GM18502 (cell line): Measurements from ENCODE around the gene KIF26A.

Experiments
- ATAC-seq: cut with Tn5 transposase; IDR thresholded peaks from one replicate; pipeline ENCODE4 v1.9.1; 2021; ENCODE audit warnings: mild to moderate bottlenecking; ENCODE audit not compliant: unreplicated experiment, poor library complexity

KIF26A gene

GRCh38 chr14:104171895-104172294 is 33.5 kb downstream of the KIF26A start:
- no peak for ATAC-seq

- no peak for ATAC-seq
These were observed 34.0 kb downstream of the KIF26A start for GRCh38 chr14:104172349-104172748.

- no peak for ATAC-seq
These were observed 34.5 kb downstream of the KIF26A start for GRCh38 chr14:104172880-104173279.

GRCh38 chr14:104174051-104174450 is 35.7 kb downstream of the KIF26A start:
- ATAC-seq = no peak

- ATAC-seq = no peak
These were observed 36.7 kb downstream of the KIF26A start for GRCh38 chr14:104175041-104175440.

GRCh38 chr14:104175811-104176210 is 37.4 kb downstream of the KIF26A start:
- ATAC-seq = no peak

GRCh38 chr14:104176611-104177010 is 38.2 kb downstream of the KIF26A start:
- no peak for ATAC-seq

- ATAC-seq = no peak
These were observed 39.0 kb downstream of the KIF26A start for GRCh38 chr14:104177411-104177810.

- ATAC-seq = no peak
These were observed 39.9 kb downstream of the KIF26A start for GRCh38 chr14:104178279-104178678.

GRCh38 chr14:104179126-104179525 is 40.7 kb downstream of the KIF26A start:
- ATAC-seq = no peak

GRCh38 chr14:104179564-104180129 is 41.3 kb downstream of the KIF26A start:
- no peak for ATAC-seq

GRCh38 chr14:104180561-104181165 is 42.3 kb downstream of the KIF26A start:
- ATAC-seq = no peak

GRCh38 chr14:104181761-104182530 is 43.6 kb downstream of the KIF26A start:
- ATAC-seq = no peak

- ATAC-seq = no peak
These were observed 44.6 kb downstream of the KIF26A start for GRCh38 chr14:104182857-104183425.

GRCh38 chr14:104183796-104184195 is 45.4 kb downstream of the KIF26A start:
- ATAC-seq = no peak

GRCh38 chr14:104184506-104184905 is 46.1 kb downstream of the KIF26A start:
- ATAC-seq = no peak

GRCh38 chr14:104184911-104185499 is 46.6 kb downstream of the KIF26A start:
- no peak for ATAC-seq

GRCh38 chr14:104185916-104186495 is 47.6 kb downstream of the KIF26A start:
- ATAC-seq = no peak

GRCh38 chr14:104186575-104186974 is 48.2 kb downstream of the KIF26A start:
- no peak for ATAC-seq

GRCh38 chr14:104187121-104187889 is 48.9 kb downstream of the KIF26A start:
- no peak for ATAC-seq
